Neural cell (in vitro differentiated cells): ENCODE results near the gene SUSD6. TPM values are rescaled to one million over a fixed set of nuclear protein-coding genes. Genes with fewer than 3 reads are reported as not detected.

Experiments used
- H2AFZ ChIP-seq: fragments of 200-600, 300-800 bp; sonication (generic), shearing (Covaris generic); 2 replicates; pipeline ENCODE4 v1.6.0; 2014; ENCODE audit warnings: low read depth, mild to moderate bottlenecking, antibody characterized with exemption, low read length, moderate library complexity
- H3F3A ChIP-seq: fragments of 200-600 bp; shearing (Covaris generic); 2 replicates; pipeline ENCODE4 v1.6.1; 2016; ENCODE audit warnings: mild to moderate bottlenecking, moderate library complexity, mixed read lengths, antibody characterized with exemption, low read length; ENCODE audit not compliant: insufficient read depth, poor library complexity, severe bottlenecking
- H3K27ac ChIP-seq: fragments of 200-600, 300-800 bp; sonication (generic), shearing (Covaris generic); 2 replicates; pipeline ENCODE4 v1.5.1; 2014; ENCODE audit warnings: mild to moderate bottlenecking, low read length, moderate library complexity
- H3K27me3 ChIP-seq: fragments of 300-800, 200-600 bp; sonication (generic), shearing (Covaris generic); 2 replicates; pipeline ENCODE4 v1.6.0; 2014; ENCODE audit warnings: mild to moderate bottlenecking, low read depth, low read length, moderate library complexity; ENCODE audit not compliant: insufficient read depth
- H3K36me3 ChIP-seq: fragments of 300-800, 200-600 bp; sonication (generic), shearing (Covaris generic); 2 replicates; pipeline ENCODE4 v1.5.1; 2014; ENCODE audit warnings: mild to moderate bottlenecking, antibody characterized with exemption, low read length, moderate library complexity; ENCODE audit not compliant: insufficient read depth
- H3K4me2 ChIP-seq: fragments of 300-800, 200-600 bp; sonication (generic), shearing (Covaris generic); 2 replicates; pipeline ENCODE4 v1.6.0; 2014; ENCODE audit warnings: mild to moderate bottlenecking, low read length
- H3K4me3 ChIP-seq: fragments of 300-800, 200-600 bp; sonication (generic), shearing (Covaris generic); 2 replicates; pipeline ENCODE4 v1.5.1; 2014; ENCODE audit warnings: mild to moderate bottlenecking, low read length, moderate library complexity
- H3K79me2 ChIP-seq: fragments of 200-600 bp; shearing (Covaris generic); replicated peaks from 2 replicates; pipeline ENCODE4 v1.6.0; 2014; ENCODE audit warnings: mild to moderate bottlenecking, low read length, moderate library complexity; ENCODE audit not compliant: insufficient read depth
- H3K9ac ChIP-seq: fragments of 300-800, 200-600 bp; sonication (generic), shearing (Covaris generic); 2 replicates; pipeline ENCODE4 v1.6.1; 2016; ENCODE audit warnings: mild to moderate bottlenecking, low read length, mixed read lengths
- H3K9me2 ChIP-seq: fragments of 200-600 bp; shearing (Covaris generic); 2 replicates; pipeline ENCODE4 v1.6.1; 2016; ENCODE audit warnings: mild to moderate bottlenecking, low read length, mixed read lengths; ENCODE audit not compliant: insufficient read depth
- H3K9me3 ChIP-seq: fragments of 200-600, 300-800 bp; sonication (generic), shearing (Covaris generic); 2 replicates; pipeline ENCODE4 v1.6.1; 2016; ENCODE audit warnings: mild to moderate bottlenecking, mixed run types, low read length, moderate library complexity, mixed read lengths
- H4K20me1 ChIP-seq: fragments of 200-600 bp; shearing (Covaris generic); 2 replicates; pipeline ENCODE4 v1.6.1; 2016; ENCODE audit warnings: mild to moderate bottlenecking, mixed run types; ENCODE audit not compliant: insufficient read depth
- EP300 ChIP-seq: fragments of 450-650 bp; conservative IDR thresholded peaks from 2 replicates; pipeline ENCODE4 v1.6.1; 2014; ENCODE audit warnings: antibody characterized with exemption, mild to moderate bottlenecking, moderate library complexity; ENCODE audit not compliant: poor library complexity, severe bottlenecking
- EZH2 ChIP-seq: fragments of 200-600, 300-800 bp; shearing (Covaris generic), sonication (generic); IDR thresholded peaks from 2 replicates; pipeline ENCODE4 v1.6.1; 2014; ENCODE audit warnings: antibody characterized with exemption, low read length, borderline replicate concordance, mild to moderate bottlenecking; ENCODE audit not compliant: insufficient read depth, poor library complexity, severe bottlenecking
- MXI1 ChIP-seq: fragments of 450-650 bp; conservative IDR thresholded peaks from 2 replicates; pipeline ENCODE4 v1.6.1; 2014; ENCODE audit warnings: antibody characterized with exemption, mild to moderate bottlenecking; ENCODE audit not compliant: poor library complexity, severe bottlenecking
- POLR2AphosphoS5 ChIP-seq: IDR thresholded peaks from 2 replicates; pipeline ENCODE4 v1.6.1; 2012
- RAD21 ChIP-seq: fragments of 450-650 bp; conservative IDR thresholded peaks from 2 replicates; pipeline ENCODE4 v1.6.1; 2014; ENCODE audit warnings: antibody characterized with exemption, mild to moderate bottlenecking, moderate library complexity
- REST ChIP-seq: IDR thresholded peaks from 2 replicates; pipeline ENCODE4 v1.6.1; 2012; ENCODE audit warnings: borderline replicate concordance
- SMC3 ChIP-seq: fragments of 450-650 bp; conservative IDR thresholded peaks from 2 replicates; pipeline ENCODE4 v1.6.1; 2014; ENCODE audit warnings: antibody characterized with exemption, mild to moderate bottlenecking, moderate library complexity; ENCODE audit not compliant: poor library complexity
- TAF1 ChIP-seq: IDR thresholded peaks from 2 replicates; pipeline ENCODE4 v1.6.1; 2012; ENCODE audit warnings: low read depth
- polyA plus RNA-seq: library from polyadenylated mRNA; depleted of rRNA; stranded (reverse); fragments of >200 nt; gene quantifications from 2 replicates; pipeline ENCODE4 v1.2.3, GENCODE V29; 2014
- TF ChIP-seq, protein P1 (sequence below): fragments of 450-650 bp; IDR thresholded peaks from 2 replicates; pipeline ENCODE4 v1.5.1; 2014; ENCODE audit warnings: antibody characterized with exemption, mild to moderate bottlenecking, moderate library complexity; ENCODE audit not compliant: poor library complexity, severe bottlenecking

Gene SUSD6
- polyA plus RNA-seq, 1 donor from 2014 or later, result 5.1 TPM

DNA sequence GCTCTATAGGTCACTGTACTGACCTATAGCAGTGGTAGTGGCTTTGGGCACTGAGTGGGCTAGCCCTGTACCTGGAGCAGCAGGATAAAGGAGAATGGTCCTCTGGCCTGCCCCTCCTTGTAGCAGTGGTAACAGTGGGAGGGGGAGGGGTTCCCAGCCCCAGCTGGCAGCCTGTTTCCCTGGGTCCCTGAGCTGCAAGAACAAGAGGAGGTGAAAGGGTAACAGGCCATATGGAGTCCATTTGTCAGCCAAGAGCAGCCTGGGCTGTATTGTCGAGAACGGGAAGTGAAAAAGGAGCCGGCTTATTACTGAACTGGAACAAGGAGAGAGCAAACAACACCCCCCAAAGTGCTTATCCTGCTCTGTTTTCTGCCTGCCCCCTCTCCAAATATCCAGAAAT, 81.7 kb downstream of the SUSD6 start:
- Histone ChIP-seq H3K4me3 (no peak overlapping the region), H3F3A (no peaks in the 10 kb centered on the region), H3K27me3 (no peaks in the 10 kb centered on the region), H4K20me1 (no peaks in the 10 kb centered on the region), H3K9me2 (no peaks in the 10 kb centered on the region), H3K9me3 (no peaks in the 10 kb centered on the region), H3K79me2 (no peaks in the 10 kb centered on the region), H3K4me2 (no peak overlapping the region), H3K36me3 (no peaks in the 10 kb centered on the region), H2AFZ (no peak overlapping the region), H3K27ac (no peak overlapping the region), H3K9ac (no peak overlapping the region)
- no peak for TF ChIP-seq REST
- no peak for TF ChIP-seq EZH2
- TF ChIP-seq RAD21, result no peak
- TF ChIP-seq SMC3, result no peak
- TF ChIP-seq, protein P1, sequence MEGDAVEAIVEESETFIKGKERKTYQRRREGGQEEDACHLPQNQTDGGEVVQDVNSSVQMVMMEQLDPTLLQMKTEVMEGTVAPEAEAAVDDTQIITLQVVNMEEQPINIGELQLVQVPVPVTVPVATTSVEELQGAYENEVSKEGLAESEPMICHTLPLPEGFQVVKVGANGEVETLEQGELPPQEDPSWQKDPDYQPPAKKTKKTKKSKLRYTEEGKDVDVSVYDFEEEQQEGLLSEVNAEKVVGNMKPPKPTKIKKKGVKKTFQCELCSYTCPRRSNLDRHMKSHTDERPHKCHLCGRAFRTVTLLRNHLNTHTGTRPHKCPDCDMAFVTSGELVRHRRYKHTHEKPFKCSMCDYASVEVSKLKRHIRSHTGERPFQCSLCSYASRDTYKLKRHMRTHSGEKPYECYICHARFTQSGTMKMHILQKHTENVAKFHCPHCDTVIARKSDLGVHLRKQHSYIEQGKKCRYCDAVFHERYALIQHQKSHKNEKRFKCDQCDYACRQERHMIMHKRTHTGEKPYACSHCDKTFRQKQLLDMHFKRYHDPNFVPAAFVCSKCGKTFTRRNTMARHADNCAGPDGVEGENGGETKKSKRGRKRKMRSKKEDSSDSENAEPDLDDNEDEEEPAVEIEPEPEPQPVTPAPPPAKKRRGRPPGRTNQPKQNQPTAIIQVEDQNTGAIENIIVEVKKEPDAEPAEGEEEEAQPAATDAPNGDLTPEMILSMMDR, result no peak
- no peak for TF ChIP-seq TAF1
- no peak for TF ChIP-seq EP300
- no peak for TF ChIP-seq POLR2AphosphoS5
- no peak for TF ChIP-seq MXI1

GRCh38 chr14:69693801-69694729, 82.7 kb downstream of the SUSD6 start:
- H3F3A ChIP-seq, result no peaks in the 10 kb centered on the region

More at GRCh38 chr14:69693801-69694729, 82.7 kb downstream of the SUSD6 start:
- Histone ChIP-seq H3K4me3 (no peak overlapping the region), H2AFZ (no peak overlapping the region), H3K4me2 (no peak overlapping the region), H3K9ac (no peak overlapping the region), H3K9me3 (no peaks in the 10 kb centered on the region), H3K9me2 (no peaks in the 10 kb centered on the region), H3K36me3 (no peaks in the 10 kb centered on the region), H4K20me1 (no peaks in the 10 kb centered on the region), H3K27me3 (no peaks in the 10 kb centered on the region), H3K27ac (no peak overlapping the region), H3K79me2 (no peaks in the 10 kb centered on the region)
- TF ChIP-seq MXI1 (no peak), SMC3 (no peak), REST (no peak), TAF1 (no peak), RAD21 (no peak), EP300 (no peak), EZH2 (no peak), POLR2AphosphoS5 (no peak)
- TF ChIP-seq, protein P1, result no peak
